Measurements from ENCODE around the gene CELF5. TPM values are rescaled to one million over a fixed set of nuclear protein-coding genes. Genes with fewer than 3 reads are reported as not detected.
A peak's percentile ranks its signal among the peaks of the same experiment; 100 is the strongest.
"Not testable (repeated sequence)": the region's sequence is repeated elsewhere in the genome, so short reads cannot be mapped to it uniquely, and the experiment has no call there.

The CELF5 gene
- total and polyA plus RNA-seq, 2 donors = 0.14 to 0.48 TPM

GRCh38 chr19:3231288-3231687 lies 6.8 kb downstream of the CELF5 start:
- WGBS = 98% methylated on average over 1 of the region's 1 CpG
- H3K4me1 ChIP-seq (ENCODE audit: insufficient read depth) = no peaks in the 10 kb centered on the region
- H3K36me3 ChIP-seq (ENCODE audit: insufficient read depth) = no peaks in the 10 kb centered on the region
- DNase-seq (ENCODE audit: extremely low spot score) = no peak
- no peak overlapping the region for H3K27ac ChIP-seq (ENCODE audit: low read depth)
- H3K4me3 ChIP-seq (ENCODE audit: low read depth, low read length) = no peak overlapping the region

- 73% methylated on average over 4 of the region's 4 CpGs for WGBS
- no peak overlapping the region for H3K4me3 ChIP-seq (ENCODE audit: low read depth, low read length)
- no peak overlapping the region for H3K27ac ChIP-seq (ENCODE audit: low read depth)
- no peaks in the 10 kb centered on the region for H3K36me3 ChIP-seq (ENCODE audit: insufficient read depth)
- H3K4me1 ChIP-seq (ENCODE audit: insufficient read depth) = no peaks in the 10 kb centered on the region
- DNase-seq (ENCODE audit: extremely low spot score) = no peak
These were observed 8.7 kb downstream of the CELF5 start for GRCh38 chr19:3233116-3233515.

GRCh38 chr19:3233831-3234230 lies 9.4 kb downstream of the CELF5 start:
- no peaks in the 10 kb centered on the region for H3K36me3 ChIP-seq (ENCODE audit: insufficient read depth)
- no peak overlapping the region for H3K27ac ChIP-seq (ENCODE audit: low read depth)
- WGBS = 65% methylated on average over 4 of the region's 4 CpGs
- no peaks in the 10 kb centered on the region for H3K4me1 ChIP-seq (ENCODE audit: insufficient read depth)
- H3K4me3 ChIP-seq (ENCODE audit: low read depth, low read length) = no peak overlapping the region
- no peak for DNase-seq (ENCODE audit: extremely low spot score)

- H3K4me1 ChIP-seq (ENCODE audit: insufficient read depth) = no peaks in the 10 kb centered on the region
- WGBS = 62% methylated on average over 9 of the region's 9 CpGs
- no peak for DNase-seq (ENCODE audit: extremely low spot score)
- no peaks in the 10 kb centered on the region for H3K36me3 ChIP-seq (ENCODE audit: insufficient read depth)
- H3K4me3 ChIP-seq (ENCODE audit: low read depth, low read length) = no peak overlapping the region
- H3K27ac ChIP-seq (ENCODE audit: low read depth) = no peak overlapping the region
These were observed 10.3 kb downstream of the CELF5 start for GRCh38 chr19:3234800-3235199.

GRCh38 chr19:3235604-3236003 lies 11.1 kb downstream of the CELF5 start:
- H3K4me1 ChIP-seq (ENCODE audit: insufficient read depth); H3K36me3 ChIP-seq (ENCODE audit: insufficient read depth); DNase-seq (ENCODE audit: extremely low spot score); H3K4me3 ChIP-seq (ENCODE audit: low read depth, low read length); H3K27ac ChIP-seq (ENCODE audit: low read depth): not testable (repeated sequence)
- WGBS = 90% methylated on average over 2 of the region's 2 CpGs

GRCh38 chr19:3236272-3236671 lies 11.8 kb downstream of the CELF5 start:
- whole genome bisulfite sequencing = 72% methylated on average over 4 of the region's 4 CpGs
- DNase-seq (ENCODE audit: extremely low spot score) = no peak
- Histone ChIP-seq H3K4me3 (ENCODE audit: low read depth, low read length) (no peak overlapping the region), H3K27ac (ENCODE audit: low read depth) (no peak overlapping the region), H3K4me1 (ENCODE audit: insufficient read depth) (no peaks in the 10 kb centered on the region), H3K36me3 (ENCODE audit: insufficient read depth) (no peaks in the 10 kb centered on the region)

- Histone ChIP-seq H3K36me3 (ENCODE audit: insufficient read depth) (no peaks in the 10 kb centered on the region), H3K4me3 (ENCODE audit: low read depth, low read length) (no peak overlapping the region), H3K4me1 (ENCODE audit: insufficient read depth) (no peaks in the 10 kb centered on the region), H3K27ac (ENCODE audit: low read depth) (no peak overlapping the region)
- 90% methylated on average over 7 of the region's 7 CpGs for WGBS
- no peak for DNase-seq (ENCODE audit: extremely low spot score)
These were observed 13.7 kb downstream of the CELF5 start for GRCh38 chr19:3238066-3238561.

- H3K27ac ChIP-seq (ENCODE audit: low read depth) = no peak overlapping the region
- H3K36me3 ChIP-seq (ENCODE audit: insufficient read depth) = no peaks in the 10 kb centered on the region
- 81% methylated on average over 5 of the region's 5 CpGs for WGBS
- H3K4me3 ChIP-seq (ENCODE audit: low read depth, low read length) = no peak overlapping the region
- H3K4me1 ChIP-seq (ENCODE audit: insufficient read depth) = no peaks in the 10 kb centered on the region
- DNase-seq (ENCODE audit: extremely low spot score) = no peak
These were observed 14.9 kb downstream of the CELF5 start for GRCh38 chr19:3239367-3239766.

- DNase-seq (ENCODE audit: extremely low spot score) = peak; percentile 8
- Histone ChIP-seq H3K36me3 (ENCODE audit: insufficient read depth) (no peaks in the 10 kb centered on the region), H3K27ac (ENCODE audit: low read depth) (no peak overlapping the region), H3K4me1 (ENCODE audit: insufficient read depth) (no peaks in the 10 kb centered on the region), H3K4me3 (ENCODE audit: low read depth, low read length) (no peak overlapping the region)
- WGBS = 43% methylated on average over 23 of the region's 23 CpGs
These were observed 19.6 kb downstream of the CELF5 start for GRCh38 chr19:3243819-3244700.

GRCh38 chr19:3245050-3245449 lies 20.6 kb downstream of the CELF5 start:
- WGBS = 92% methylated on average over 9 of the region's 9 CpGs
- H3K4me1 ChIP-seq (ENCODE audit: insufficient read depth) = no peaks in the 10 kb centered on the region
- H3K36me3 ChIP-seq (ENCODE audit: insufficient read depth) = no peaks in the 10 kb centered on the region
- H3K4me3 ChIP-seq (ENCODE audit: low read depth, low read length) = no peak overlapping the region
- no peak for DNase-seq (ENCODE audit: extremely low spot score)
- no peak overlapping the region for H3K27ac ChIP-seq (ENCODE audit: low read depth)

GRCh38 chr19:3248728-3249326 lies 24.4 kb downstream of the CELF5 start:
- Histone ChIP-seq H3K4me3 (ENCODE audit: low read depth, low read length) (no peak overlapping the region), H3K36me3 (ENCODE audit: insufficient read depth) (no peaks in the 10 kb centered on the region), H3K4me1 (ENCODE audit: insufficient read depth) (no peaks in the 10 kb centered on the region), H3K27ac (ENCODE audit: low read depth) (no peak overlapping the region)
- WGBS = 47% methylated on average over 14 of the region's 14 CpGs
- no peak for DNase-seq (ENCODE audit: extremely low spot score)

- DNase-seq (ENCODE audit: extremely low spot score) = no peak
- Histone ChIP-seq H3K4me3 (ENCODE audit: low read depth, low read length) (no peak overlapping the region), H3K36me3 (ENCODE audit: insufficient read depth) (no peaks in the 10 kb centered on the region), H3K4me1 (ENCODE audit: insufficient read depth) (no peaks in the 10 kb centered on the region), H3K27ac (ENCODE audit: low read depth) (no peak overlapping the region)
- 83% methylated on average over 10 of the region's 10 CpGs for WGBS
These were observed 24.9 kb downstream of the CELF5 start for GRCh38 chr19:3249408-3249807.

- no peaks in the 10 kb centered on the region for H3K36me3 ChIP-seq (ENCODE audit: insufficient read depth)
- DNase-seq (ENCODE audit: extremely low spot score) = no peak
- no peak overlapping the region for H3K27ac ChIP-seq (ENCODE audit: low read depth)
- H3K4me1 ChIP-seq (ENCODE audit: insufficient read depth) = no peaks in the 10 kb centered on the region
- WGBS = 78% methylated on average over 7 of the region's 7 CpGs
- no peak overlapping the region for H3K4me3 ChIP-seq (ENCODE audit: low read depth, low read length)
These were observed 26.2 kb downstream of the CELF5 start for GRCh38 chr19:3250675-3251074.

- 80% methylated on average over 8 of the region's 8 CpGs for WGBS
- no peak for DNase-seq (ENCODE audit: extremely low spot score)
- Histone ChIP-seq H3K36me3 (ENCODE audit: insufficient read depth) (no peaks in the 10 kb centered on the region), H3K27ac (ENCODE audit: low read depth) (no peak overlapping the region), H3K4me3 (ENCODE audit: low read depth, low read length) (no peak overlapping the region), H3K4me1 (ENCODE audit: insufficient read depth) (no peaks in the 10 kb centered on the region)
These were observed 26.8 kb downstream of the CELF5 start for GRCh38 chr19:3251229-3251628.

Measured in urinary bladder (tissue), 4 donors.